HG02870 (cell line): ENCODE measurements around the gene P2RX1.

Source experiments
- ATAC-seq: cut with Tn5 transposase; IDR thresholded peaks from one replicate; pipeline ENCODE4 v1.9.1; 2021; ENCODE audit warnings: mild to moderate bottlenecking, moderate library complexity; ENCODE audit not compliant: unreplicated experiment

P2RX1 gene

DNA sequence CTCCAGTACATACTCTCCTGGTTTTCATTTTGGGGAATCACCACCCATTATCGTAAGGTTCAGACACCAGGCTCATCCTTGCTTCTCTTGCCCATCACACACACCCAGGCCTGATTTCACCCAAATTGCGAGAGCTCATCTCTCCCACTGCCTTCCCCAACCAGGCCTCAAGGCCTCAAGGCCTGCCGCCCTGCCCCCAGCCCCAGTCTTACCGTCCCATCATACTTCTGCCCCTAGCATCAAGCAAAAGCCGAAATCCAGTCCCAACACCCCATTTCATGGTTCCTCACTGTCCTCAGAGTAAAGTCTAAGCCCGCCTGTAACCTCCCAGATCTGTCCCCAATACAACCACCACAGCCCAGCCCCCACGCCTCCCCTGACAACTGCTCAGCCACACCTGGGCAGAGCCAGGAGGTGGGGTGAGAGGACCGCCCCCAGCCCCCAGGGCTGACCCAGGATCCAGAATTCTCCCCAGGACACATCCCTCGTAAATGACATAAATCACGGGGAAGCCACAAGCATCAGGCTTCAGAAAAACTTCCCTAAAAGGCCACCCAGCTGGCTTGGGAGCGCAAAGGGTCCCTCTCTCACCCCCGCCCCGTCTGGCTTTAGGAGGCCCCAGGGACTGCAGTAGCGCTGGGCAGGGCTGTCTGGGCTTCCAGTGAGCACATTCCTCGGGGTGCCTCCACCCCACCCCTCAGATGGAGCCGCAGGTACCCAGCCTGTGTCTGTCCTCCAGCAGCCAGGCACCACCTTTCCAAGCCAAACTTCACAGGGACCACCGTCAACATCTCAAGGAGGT, 9.6 kb upstream of the P2RX1 start:
- ATAC-seq, result no peak

DNA sequence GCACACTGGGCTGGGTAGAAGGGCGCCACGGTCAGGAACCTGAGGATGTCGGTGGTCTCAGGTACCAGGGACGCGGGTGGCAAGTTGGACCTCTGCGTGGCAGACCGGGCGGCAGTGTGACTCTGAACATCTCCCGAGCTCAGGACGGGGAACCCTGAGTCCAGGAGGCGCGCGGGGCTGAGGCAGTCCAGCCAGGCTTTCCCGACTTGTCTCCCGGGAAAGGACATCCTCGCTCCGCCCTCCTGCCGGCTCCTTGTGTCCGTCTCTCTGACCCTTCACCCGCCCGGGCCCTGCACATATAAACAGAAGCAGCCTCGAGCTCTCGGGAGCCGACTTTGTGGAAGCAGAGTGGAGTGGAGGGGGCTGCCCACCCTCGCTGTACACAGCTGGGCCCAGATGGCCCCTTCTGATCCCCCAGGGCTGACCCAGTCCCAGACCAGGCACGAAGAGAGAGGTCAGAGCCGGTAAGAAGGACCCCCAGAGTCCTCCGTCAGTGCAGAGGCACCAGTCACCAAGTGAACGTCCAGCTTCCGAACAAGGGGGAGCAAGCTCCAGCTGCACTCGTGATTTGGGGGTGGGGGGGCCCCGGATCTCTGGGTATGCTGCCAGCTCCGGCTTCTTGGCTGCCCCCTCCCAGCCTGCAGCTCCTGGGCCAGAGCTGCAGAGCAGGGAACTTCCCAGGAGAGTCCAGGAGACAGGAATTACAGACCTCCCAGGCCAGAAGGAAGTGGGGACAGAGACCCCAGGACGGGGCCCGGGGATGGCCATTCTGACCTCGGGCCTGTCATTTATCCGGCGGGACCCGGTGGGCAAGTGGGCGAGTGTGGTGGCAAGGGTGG, 8.5 kb upstream of the P2RX1 start:
- ATAC-seq, result no peak

DNA sequence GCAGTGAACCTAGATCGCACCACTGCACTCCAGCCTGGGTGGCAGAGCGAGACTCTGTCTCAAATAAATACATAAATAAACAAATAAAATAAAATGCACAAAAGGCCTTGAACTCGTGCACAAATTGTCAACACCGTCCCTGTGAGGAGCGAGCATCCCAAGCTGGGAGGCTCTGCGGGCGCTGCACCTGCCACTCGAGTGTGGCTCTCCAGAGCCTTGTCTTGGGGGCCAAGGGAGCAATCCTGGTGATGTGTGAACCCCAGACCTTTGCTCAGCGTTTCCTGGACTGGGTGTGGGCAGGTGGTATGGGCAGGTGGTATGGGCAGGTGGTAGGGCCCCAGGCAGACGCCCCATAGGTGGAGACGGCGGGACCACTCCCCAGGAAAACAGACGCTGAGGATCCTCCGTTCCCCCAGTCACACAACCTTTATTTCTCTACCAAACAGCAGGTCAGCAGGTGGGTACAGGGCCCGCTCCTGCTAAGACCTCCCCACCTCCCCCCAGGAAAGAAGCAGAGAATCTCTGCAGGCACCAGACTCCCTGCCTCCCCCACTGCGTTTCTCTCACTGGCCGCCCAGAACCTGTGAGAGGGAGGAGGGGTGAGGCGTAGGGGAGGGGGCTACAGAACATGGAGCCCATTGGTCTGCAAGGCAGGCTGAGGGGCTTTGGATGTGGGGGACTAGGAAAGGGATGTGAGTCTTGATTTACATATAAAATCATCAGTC, 7.4 kb upstream of the P2RX1 start:
- no peak for ATAC-seq

DNA sequence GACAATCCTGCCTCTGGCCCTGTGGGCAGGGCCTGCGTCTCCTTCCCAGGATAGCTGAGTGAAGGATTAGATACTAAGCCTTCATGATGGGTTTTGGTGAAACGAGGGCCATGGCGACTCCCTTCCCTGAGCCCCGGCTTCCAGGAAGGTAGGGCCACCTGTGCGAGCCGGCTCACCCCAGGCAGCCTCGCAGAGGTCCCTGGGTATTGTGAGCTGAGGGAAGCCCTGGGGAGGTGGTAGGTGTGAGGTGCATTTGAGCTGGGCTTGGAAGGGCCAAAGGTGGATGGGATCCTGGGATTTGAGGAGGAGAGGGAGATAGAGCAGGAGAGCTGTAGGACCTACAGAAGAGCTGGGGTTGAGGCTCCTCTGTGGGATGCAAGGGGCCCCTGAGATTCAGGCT, 6.5 kb upstream of the P2RX1 start:
- no peak for ATAC-seq

DNA sequence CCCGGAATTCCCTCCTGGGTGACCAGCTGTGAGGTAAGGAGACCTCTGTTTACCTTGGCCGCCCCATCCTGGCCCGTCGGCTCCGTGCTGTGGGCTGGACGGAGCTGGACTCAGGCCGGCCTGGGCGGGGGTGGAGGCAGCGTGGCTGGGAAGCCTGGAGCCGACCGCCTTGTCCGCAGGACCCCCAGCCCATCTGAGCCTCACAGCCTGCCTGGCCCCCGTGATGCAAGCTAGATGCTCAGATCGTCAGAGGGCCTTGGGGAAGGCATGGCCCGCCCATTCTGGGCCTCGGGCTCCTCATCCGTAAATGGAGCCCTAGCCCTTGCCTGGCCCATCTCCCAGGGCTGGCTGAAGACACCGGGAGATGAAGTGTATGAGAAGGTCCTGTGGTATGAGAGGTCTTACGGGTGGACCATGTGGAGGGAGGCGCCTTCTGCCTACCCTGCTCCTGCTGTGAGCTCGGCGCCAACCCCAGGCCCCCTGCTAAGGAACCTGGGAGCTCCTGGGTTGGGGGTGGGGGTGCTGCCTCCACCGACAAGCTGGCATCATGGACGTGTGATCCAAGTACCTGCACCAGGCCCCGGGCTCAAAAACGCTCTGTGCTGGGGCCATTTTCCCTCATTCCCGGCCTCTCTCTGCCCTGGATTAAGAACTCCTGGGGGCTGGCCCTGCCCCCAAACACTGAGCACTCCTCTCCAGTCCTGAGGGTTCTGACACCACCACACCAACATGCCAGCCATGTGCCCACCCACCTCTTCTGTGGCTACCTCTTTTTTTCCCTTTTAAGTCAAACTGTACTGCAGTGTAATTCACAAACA, 5.4 kb upstream of the P2RX1 start:
- no peak for ATAC-seq

DNA sequence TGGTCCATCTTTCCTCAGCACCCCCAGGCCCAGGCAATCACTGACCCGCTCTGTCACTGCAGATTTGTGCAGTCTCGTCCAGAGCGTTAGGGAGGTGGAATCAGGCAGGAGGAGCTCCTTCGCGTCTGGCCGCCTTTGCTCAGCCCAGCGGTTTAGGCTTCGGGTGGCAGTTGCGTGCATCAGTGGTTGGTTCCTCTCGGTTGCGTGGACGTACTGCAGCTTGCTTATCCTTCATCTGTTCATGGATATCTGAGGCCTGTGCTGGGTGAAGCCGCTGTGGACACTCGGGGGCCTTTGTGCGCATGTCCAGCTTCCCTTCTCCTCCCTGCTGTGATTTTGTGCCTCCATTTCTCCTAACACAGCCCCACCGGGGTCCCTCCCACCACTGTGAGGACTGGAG, 4.7 kb upstream of the P2RX1 start:
- ATAC-seq, result no peak

DNA sequence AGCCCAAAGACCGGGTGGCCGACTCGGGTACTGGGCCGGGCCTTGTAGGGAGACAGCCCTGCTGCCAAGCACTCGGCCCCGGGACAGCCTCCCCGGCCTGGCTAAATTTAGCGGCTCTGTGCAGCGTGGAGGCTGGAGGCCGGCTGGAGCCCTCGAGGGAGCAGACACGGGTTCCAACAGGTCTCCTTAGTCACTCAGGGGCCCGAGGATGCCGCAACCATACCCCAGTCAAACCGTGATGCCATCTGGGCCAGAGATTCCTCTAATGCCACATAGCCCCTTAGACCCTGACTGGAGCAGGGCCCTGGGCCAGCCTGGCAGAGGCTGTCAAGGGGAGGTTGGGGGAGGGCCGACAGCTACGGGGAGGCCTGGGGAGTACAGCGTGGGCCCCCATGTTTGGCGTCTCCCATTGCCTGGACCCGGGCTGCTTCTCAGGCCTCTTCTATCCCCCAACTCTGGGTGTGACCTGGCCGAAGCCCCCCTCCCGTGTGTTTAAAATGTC, 2.9 kb upstream of the P2RX1 start:
- ATAC-seq, result no peak

DNA sequence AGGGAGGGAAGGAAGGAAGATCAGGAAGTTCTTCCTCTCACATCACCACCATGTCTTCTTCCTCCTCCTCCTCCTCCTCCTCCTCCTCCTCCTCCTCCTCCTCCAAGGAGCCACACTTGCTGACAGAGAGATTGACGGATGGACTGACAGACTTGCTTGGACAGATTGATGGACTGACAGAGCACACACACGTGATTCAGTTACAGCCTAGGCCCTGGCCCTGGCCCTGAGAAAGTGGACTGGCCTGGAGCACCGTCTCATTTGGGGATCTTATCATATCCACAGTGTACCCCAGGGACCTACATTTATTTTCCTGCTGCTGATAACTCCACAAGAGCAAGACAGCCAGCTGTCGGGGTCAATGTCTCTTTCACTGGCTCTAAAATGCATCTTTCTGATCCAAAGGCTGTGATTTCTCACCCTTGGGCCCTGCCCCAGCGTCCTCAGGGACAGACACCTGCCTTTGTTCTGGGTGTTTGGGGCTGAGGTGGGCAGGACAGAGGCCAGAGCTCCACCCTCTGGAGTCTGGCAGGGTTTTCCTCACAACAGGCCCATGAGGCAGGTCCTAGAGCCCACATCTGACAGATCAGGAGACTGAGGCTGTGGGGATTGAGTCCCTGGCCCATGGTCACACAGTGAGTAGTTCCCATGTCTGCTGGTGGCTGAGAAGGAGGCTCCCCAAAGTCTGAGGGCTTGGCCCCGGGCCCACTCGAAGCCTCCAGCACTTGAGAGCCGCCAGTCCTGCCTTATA, 2.3 kb upstream of the P2RX1 start:
- no peak for ATAC-seq

DNA sequence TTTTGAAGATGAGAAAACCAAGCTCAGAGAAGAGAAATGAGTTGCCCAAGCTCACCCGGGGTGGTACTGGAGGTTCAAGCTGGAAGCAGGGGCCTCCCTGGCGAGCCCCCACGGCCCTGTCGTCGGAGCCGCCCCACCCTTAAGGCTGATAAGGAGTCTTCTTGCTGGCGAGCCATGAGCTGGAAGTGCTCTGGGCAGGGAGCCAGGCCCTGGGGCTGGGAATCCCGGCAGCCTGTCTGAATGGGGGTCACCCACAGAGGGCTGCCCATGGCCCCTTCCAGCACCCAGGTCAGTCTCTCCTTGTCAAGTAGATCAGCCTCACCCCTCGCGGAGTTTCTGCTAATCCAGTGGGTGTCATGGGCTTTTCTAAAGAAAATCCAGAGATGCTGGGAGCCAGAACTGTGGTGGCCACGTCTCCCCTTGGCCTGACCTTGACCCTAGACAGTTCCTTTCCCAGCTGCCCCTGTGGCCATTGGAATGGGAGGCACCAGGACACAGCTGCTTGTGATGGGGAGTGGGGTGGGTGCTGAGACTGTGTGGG, 1.2 kb upstream of the P2RX1 start:
- ATAC-seq, result no peak

DNA sequence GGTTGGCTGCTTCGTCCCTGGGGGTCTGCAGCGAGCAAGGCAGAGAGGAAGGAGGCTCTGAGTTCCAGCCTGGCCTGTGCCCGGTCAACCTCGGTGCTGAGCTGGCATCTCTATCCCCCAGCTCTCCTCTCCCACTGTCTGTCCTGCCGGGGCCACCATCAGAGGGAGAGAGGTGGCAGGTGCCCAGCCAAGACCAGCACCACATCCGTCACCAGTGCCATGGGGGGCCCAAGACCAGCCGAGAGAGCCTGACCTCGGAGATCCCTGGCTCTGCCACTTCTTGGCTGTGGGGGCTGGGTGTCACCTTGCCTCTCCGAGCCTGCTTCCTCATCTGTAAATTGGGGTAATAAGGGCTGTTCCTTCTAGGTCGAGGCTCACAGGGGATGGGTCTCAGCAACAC, 560 bp upstream of the P2RX1 start:
- no peak for ATAC-seq

DNA sequence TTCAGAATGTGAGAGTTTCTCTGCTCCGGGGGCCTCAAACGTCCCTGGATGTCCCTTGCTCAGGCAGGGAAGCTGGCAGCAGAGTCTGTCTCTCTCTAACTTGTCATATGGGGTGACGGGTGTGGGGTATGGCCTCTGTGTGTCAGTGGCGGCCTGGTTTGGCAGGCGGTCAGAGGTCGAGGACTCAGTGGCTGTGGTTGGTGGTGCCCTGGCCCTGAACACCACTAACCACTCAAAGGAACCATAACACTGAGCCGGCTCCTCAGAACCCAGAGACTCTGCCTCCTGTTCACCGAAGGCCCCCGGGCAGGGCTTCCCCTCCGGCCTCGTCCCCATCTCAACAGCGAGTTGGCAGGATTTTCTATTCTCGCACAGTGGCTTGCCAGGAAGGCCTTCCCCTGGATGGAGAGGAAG, 677 bp downstream of the P2RX1 start:
- ATAC-seq, result no peak

DNA sequence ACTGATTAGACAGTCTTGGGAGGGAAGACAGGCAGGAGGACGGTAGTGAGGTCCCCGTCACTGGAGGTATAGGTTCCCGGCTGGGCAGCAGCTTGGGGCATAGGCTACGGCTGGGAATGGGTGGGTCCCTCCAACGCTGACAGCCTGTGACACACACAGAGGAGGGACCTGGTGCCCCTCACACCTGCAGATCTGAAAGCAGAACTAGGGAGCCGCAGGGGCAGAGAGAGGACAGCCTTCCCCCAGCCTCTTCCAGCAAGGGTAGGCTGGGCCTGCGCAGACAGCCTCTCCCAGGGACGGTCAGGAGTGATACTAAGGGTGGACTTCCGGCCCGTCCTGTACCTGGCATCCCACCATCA, 2.0 kb downstream of the P2RX1 start:
- ATAC-seq, result no peak

DNA sequence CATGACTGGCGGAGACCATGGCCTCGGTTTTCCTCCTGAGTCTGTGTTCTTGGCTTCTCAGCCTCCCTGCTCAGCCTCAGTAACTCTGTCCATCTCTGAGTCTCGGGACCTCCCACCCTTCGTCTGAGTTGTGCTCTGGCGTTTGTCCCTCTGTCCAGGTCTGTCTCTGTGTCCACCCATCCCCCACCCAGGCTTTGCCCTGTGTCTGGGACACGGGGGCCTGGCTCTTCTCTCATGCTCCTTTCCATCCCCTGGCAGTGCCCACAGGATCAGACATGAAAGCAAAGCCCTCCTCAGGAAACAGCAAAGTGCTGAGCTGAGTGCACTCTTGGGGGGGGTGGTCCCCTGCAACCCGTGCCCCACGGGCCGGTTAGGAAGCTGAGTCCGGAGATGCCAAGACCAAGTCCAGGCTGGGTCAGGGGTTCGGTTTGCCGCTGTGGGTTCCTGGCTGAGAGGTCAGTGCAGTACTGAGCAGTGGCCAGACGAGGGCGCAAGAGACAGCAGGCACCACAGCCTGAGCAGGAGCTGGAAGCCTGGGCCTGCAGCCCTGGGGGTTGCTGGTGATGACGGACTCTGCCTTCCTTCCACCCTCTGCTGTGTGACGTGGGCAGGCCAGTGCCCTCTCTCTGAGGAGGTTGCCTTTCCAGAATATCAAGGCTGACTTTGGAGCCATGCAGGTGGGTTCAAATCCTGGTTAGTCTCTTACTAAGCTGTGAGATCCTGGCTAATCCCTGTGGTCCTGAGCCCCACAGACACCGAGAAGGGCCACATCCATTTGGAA, 2.5 kb downstream of the P2RX1 start:
- ATAC-seq, result peak; percentile 51

DNA sequence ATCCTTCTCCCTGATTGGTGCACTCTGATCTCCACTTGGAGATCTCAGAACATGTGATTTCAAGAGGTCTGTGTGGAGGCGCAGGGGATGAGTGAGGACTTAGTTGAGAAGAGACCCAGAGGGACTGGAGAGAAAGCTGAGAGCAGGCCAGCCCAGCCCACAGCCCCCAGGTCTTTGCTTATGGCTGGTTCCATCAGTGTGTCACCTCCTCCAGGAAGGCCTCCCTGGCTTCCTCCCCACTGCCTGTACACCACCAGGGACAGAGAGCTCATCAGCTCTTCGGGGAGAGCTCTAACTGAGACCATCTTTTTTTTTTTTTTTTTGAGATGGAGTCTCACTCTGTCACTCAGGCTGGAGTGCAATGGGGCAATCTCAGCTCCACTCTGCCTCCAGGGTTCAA, 3.4 kb downstream of the P2RX1 start:
- ATAC-seq, result no peak

DNA sequence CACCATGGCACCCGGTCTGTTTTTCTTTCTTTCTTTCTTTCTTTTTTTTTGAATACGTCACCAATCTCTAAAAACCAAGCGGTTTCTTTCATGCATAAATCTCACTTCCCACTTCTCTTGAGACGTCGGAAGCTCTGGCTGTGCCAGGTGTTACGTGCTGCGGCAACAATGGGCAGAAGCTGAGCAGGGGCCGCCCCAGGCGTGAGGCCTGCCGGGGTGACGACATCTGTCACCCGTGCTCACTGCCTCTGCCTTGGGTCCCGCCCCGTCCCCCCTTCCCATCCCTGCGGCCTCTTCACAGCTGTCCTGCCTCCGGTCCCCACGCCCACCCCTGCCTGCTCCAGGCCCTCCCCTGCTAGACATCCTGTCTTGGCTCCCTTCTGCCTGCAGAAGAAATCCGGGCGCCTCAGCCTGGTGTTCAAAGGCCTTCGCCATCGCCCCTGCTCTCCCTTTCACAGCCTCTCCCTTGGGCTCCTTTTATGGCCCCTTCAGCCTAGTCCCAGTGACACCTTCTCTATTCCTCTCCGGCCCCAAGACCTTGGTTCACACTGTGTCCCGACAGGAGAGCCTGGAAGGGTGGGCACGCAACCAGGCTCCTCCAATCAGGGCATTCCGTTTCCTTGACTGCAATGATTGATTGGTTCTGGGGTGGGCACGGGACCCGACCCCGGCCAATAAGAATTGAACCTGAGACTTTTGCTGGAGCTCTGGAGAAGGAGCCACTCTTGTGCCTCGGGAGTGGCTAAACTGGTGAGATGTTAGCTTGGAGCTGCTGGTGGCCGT, 4.8 kb downstream of the P2RX1 start:
- ATAC-seq, result peak; percentile 62

DNA sequence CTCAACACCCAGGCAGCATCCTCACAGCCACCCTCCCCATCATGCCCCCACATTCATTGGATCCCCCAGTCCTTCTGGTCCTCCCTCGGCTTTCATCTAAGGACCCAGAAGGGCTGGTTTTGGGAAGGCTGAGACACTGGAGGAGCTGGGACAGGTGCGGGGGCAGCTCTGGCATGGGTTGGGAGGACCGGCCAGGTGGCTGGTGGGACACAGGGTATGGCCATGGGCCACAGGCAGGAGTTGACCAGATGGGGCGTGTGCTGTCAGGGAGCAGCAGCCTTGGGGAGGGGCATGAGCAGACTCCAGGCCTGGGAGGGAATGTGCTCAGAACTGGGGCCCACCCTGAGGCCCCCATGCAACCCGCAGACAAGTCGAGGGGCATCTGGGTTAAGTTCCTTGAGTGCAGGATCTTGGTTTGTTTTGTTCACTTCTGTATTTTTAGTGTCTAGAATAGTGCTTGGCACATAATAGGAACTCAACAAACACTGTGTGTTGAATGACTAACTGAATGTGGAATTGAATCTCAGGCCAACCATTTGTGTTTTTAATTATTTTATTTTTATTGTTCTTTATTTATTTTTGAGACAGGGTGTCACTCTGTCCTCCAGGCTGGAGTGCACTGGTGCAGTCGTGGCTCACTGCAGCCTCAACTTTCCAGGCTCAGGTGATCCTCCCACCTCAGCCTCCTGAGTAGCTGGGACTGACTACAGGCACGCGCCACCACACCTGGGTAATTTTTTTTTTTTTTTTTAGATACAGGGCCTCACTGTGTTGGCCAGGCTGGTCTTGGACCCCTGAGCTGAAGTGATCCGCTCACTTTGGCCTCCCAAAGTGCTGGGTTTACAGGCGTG, 5.6 kb downstream of the P2RX1 start:
- ATAC-seq, result no peak

DNA sequence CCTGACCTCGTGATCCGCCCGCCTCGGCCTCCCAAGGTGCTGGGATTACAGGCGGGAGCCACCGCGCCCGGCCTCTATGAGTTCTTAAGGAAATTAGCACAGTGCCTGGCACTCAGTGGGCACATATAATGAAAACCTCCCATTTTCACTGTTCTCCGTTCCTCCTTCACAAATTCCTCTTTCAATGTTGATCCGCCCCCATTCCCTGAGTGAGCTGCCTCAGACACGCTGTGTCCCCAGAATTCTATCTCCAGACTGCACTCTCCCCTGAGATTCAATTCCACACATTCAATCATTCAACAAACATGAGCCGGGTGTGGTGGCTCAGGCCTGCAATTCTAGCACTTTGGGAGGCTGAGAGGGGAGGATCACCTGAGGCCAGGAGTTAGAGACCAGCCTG, 7.0 kb downstream of the P2RX1 start:
- no peak for ATAC-seq
